ENCODE data around the gene MT1M.
"Not testable (repeated sequence)": the region's sequence is repeated elsewhere in the genome, so short reads cannot be mapped to it uniquely, and the experiment has no call there.

The MT1M gene

GRCh38 chr16:56608876-56609462 lies 23.5 kb upstream of the MT1M start:
- DNase-seq (ENCODE audit: low read depth): no peak

DNA sequence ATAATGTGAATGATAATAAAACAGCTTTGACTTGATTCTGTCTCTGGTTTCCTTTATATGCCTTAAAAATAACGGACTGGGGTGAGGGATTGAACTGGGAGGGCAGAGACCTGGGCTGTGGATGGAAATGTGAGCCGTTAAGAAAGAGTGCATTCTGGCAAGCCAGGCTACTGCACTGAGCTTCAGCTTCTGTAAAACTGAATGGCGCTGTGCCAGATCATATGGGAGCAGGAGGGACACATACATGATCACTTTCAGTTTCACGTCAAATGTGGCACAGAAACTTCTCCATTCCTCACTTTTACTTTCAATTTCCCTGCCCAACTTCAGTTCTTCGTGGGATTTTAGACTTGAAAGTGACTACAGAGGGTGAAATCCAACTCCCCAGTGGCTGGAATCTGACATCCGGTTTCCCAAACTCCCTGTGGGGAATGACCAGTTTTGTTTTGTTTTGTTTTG lies 23.0 kb upstream of the MT1M start:
- DNase-seq (ENCODE audit: low read depth): peak; percentile 78

- peak; percentile 79 for DNase-seq (ENCODE audit: low read depth)
Observed at GRCh38 chr16:56610017-56610608, 22.3 kb upstream of the MT1M start.

DNA sequence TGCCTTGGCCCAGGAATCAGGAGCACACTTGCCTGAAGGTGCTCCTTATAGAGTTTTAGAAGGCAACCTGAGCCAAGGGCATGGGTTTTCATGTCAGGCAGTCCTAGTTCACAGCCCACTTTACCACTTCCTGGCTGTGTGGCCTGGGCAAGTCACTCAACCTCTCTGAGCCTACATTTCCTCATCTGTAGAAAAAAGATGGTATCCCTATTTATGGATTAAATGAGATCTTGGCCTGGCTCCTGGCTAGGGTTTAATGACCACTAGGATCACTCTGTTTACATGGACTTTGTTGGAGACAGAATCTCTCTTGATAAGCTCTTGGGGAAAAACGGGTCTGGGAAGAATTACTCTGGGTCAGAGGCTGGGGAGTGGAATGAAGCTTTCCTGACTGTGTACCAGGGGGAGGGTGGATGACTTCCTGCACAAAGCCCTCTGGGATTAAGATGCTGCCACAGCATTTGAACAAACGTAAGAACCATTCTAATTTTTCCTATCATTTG lies 21.8 kb upstream of the MT1M start:
- DNase-seq (ENCODE audit: low read depth): no peak

DNA sequence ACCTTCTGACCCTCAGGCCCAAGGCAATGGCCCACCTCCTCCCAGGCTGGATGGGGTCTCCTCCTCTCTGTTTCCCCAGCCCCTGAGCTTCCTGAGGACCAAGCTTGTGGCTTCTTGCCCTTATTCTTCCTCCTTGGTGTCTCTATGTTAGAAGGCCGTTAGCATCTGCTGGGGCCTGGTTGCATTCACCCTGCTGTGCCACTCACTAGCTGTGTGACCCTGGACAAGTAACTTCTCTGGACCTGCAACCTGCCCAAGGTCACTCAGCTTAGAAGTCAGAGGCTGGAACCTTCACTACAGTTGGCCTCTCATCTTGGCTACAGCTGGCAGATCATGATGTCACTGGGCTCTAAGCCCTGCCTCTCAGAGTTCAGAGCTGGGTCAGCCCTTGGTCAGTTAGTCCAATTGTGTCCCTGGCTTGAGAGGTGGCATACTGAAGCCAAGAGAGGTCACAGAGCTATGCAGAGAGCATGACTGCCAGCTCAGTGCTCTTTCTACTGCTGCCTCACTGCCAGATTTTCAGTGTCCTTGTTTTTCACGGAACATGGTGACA lies 21.1 kb upstream of the MT1M start:
- DNase-seq (ENCODE audit: low read depth): no peak

GRCh38 chr16:56613706-56614105 lies 18.8 kb upstream of the MT1M start:
- DNase-seq (ENCODE audit: low read depth): no peak

DNA sequence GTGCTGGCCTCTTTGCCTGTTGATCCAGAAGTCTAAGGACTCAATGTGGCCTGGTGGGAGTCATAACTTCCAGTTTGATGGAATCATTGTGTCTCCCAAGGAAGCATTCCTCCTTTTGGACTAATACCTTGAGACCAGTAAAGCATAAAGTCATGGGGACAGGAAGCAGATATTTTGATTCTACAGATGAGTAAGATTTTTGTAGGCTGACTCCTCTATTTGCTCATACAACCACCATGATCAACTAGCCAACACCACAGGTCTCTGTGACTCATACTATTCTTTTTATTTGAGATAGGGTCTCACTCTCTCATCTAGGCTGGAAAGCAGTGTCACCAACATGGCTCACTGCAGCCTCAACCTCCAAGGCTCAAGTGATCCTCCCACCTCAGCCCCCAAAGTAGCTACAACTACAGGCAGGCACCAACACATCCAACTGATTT lies 17.9 kb upstream of the MT1M start:
- DNase-seq (ENCODE audit: low read depth): no peak

GRCh38 chr16:56615353-56615752 lies 17.1 kb upstream of the MT1M start:
- DNase-seq (ENCODE audit: low read depth): no peak

DNA sequence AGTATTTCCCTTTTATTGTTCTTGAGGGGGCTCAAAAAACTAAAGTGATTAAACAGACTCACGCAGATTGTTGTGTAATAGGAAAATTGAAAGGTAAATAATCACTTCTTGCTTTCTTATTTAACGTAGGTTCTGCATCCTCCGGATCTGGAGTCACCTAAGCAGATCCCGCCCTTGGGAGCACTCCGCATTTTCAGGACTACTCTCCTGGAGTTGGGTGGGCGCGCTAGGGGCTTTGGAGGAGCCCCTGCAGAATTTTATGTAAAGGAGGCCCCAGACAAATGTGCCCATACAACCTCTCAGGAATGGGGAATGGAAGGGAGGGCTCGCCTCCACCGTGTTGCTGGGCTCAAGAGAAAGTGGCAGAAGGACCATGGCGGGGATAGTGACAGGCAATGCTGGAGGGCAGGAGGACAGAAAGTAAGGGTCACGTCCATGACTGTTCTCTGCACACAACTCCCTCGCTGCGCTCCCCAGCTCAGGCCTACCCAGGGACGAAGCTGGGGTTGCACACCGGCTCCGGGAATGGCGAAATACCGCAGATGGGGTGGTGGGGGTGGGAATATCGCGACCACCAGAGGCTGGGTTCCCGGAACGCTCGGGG lies 15.7 kb upstream of the MT1M start:
- DNase-seq (ENCODE audit: low read depth): no peak

GRCh38 chr16:56617212-56618085 lies 15.0 kb upstream of the MT1M start:
- no peak for DNase-seq (ENCODE audit: low read depth)

DNA sequence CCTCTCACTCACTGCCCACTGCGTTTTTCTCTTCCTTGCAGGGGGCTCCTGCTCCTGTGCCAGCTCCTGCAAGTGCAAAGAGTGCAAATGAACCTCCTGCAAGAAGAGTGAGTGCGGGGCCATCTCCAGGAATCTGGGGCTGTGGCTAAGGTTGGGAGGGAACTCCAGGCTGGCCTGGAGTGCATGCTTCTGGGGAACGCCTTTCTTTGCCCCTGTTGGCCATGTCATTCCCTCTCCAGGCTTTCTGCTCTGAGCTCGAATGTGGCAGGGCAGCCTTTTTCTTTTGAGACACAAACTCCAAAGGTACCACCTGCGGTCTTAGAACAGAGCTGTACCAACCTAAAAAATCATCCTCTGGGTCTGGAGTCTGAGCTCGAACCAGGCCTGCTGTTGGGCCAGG lies 14.3 kb upstream of the MT1M start:
- no peak for DNase-seq (ENCODE audit: low read depth)

- no peak for DNase-seq (ENCODE audit: low read depth)
Observed at GRCh38 chr16:56620339-56620897, 12.0 kb upstream of the MT1M start.

DNA sequence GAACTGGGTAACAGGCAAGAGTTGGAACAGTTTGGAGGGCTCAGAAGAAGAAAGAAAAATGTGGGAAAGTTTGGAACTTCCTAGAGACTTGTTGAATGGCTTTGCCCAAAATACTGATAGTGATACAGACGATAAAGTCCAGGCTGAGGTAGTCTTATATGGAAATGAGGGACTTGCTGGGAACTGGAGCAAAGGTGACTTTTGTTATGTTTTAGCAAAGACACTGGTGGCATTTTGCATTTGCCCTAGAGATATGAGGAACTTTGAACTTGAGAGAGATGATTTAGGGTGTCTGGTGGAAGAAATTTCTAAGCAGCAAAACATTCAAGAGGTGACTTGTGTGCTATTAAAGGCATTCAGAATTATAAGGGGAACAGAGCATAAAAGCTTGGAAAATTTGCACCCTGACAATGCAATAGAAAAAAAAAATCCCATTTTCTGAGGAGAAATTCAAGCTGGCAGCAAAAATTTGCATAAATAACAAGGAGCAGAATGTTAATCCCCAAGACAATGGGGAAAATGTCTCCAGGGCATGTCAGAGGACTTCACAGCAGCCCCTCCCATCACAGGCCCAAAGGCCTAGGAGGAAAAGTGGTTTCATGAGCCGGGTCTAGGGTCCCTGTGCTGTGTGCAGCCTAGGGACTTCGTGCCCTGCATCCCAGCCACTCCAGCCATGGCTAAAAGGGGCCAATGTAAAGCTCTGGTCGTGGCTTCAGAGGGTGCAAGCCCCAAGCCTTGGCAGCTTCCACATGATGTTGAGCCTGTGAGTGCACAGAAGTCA lies 10.6 kb upstream of the MT1M start:
- DNase-seq (ENCODE audit: low read depth): not testable (repeated sequence)

- DNase-seq (ENCODE audit: low read depth): not testable (repeated sequence)
Observed at GRCh38 chr16:56623184-56623583, 9.3 kb upstream of the MT1M start.

GRCh38 chr16:56623637-56624036 lies 8.8 kb upstream of the MT1M start:
- DNase-seq (ENCODE audit: low read depth): no peak

GRCh38 chr16:56625140-56625942 lies 7.1 kb upstream of the MT1M start, which contains the start of gene MT1E:
MT1E (plus strand) TSS chr16:56625781; CDS start chr16:56625852, 71 bp downstream.
- no peak for DNase-seq (ENCODE audit: low read depth)

GRCh38 chr16:56625943-56626654 lies 6.4 kb upstream of the MT1M start:
- peak; percentile 84 for DNase-seq (ENCODE audit: low read depth)

DNA sequence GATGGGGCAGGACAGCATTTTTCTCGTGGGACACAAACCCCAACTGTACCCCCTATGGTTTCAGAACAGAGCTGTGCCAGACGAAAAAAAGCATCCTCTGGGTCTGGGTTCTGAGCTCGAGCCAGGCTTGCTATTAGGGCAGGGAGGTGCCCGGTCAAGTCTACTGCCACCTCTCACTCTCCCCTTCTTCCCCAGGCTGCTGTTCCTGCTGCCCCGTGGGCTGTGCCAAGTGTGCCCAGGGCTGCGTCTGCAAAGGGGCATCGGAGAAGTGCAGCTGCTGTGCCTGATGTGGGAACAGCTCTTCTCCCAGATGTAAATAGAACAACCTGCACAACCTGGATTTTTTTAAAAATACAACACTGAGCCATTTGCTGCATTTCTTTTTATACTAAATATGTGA lies 5.8 kb upstream of the MT1M start:
- no peak for DNase-seq (ENCODE audit: low read depth)

All from fibroblast of the conjunctiva (primary cell).